Hepatocyte (in vitro differentiated cells): ENCODE data around the gene NTSR2. TPM values are rescaled to one million over a fixed set of nuclear protein-coding genes. Genes with fewer than 3 reads are reported as not detected.
A peak's percentile ranks its signal among the peaks of the same experiment; 100 is the strongest.

ENCODE experiments used
- DNase-seq: peaks from one replicate; pipeline ENCODE4 v3.0.0-alpha.2; 2016; ENCODE audit warnings: low spot score
- H2AFZ ChIP-seq: fragments of 200-600 bp; sonication (generic); 2 replicates; pipeline ENCODE4 v1.6.0; 2016; ENCODE audit warnings: antibody characterized with exemption, mild to moderate bottlenecking
- H3K27ac ChIP-seq: fragments of 200-600 bp; sonication (generic); 2 replicates; pipeline ENCODE4 v1.5.1; 2016; ENCODE audit warnings: mild to moderate bottlenecking
- H3K27me3 ChIP-seq: fragments of 200-600 bp; sonication (generic); 2 replicates; pipeline ENCODE4 v1.6.1; 2016
- H3K36me3 ChIP-seq: fragments of 200-600 bp; sonication (generic); replicated peaks from 2 replicates; pipeline ENCODE4 v1.5.1; 2016; ENCODE audit warnings: low read depth; ENCODE audit not compliant: insufficient read depth
- H3K4me1 ChIP-seq: fragments of 200-600 bp; sonication (generic); 2 replicates; pipeline ENCODE4 v1.5.1; 2016; ENCODE audit warnings: mild to moderate bottlenecking, moderate library complexity; ENCODE audit not compliant: insufficient read depth
- H3K4me2 ChIP-seq: fragments of 200-600 bp; sonication (generic); 2 replicates; pipeline ENCODE4 v1.6.0; 2016
- H3K4me3 ChIP-seq: fragments of 200-600 bp; sonication (generic); 2 replicates; pipeline ENCODE4 v1.5.1; 2016; ENCODE audit warnings: mild to moderate bottlenecking
- H3K79me2 ChIP-seq: fragments of 200-600 bp; sonication (generic); 2 replicates; pipeline ENCODE4 v1.6.0; 2017; ENCODE audit warnings: mild to moderate bottlenecking
- H3K9me2 ChIP-seq: fragments of 200-600 bp; sonication (generic); replicated peaks from 2 replicates; pipeline ENCODE4 v1.6.0; 2017; ENCODE audit warnings: mild to moderate bottlenecking; ENCODE audit not compliant: insufficient read depth
- H3K9me3 ChIP-seq: fragments of 200-600 bp; sonication (generic); 2 replicates; pipeline ENCODE4 v1.5.1; 2016; ENCODE audit warnings: low read depth, mild to moderate bottlenecking
- H4K20me1 ChIP-seq: fragments of 200-600 bp; sonication (generic); 2 replicates; pipeline ENCODE4 v1.6.0; 2016; ENCODE audit warnings: mild to moderate bottlenecking; ENCODE audit not compliant: insufficient read depth, poor library complexity, severe bottlenecking
- EZH2 ChIP-seq: fragments of 200-600 bp; sonication (generic); IDR thresholded peaks from 2 replicates; pipeline ENCODE4 v1.6.1; 2016; ENCODE audit warnings: antibody characterized with exemption, mild to moderate bottlenecking, borderline replicate concordance
- EZH2phosphoT487 ChIP-seq: fragments of 200-600 bp; sonication (generic); IDR thresholded peaks from one replicate; pipeline ENCODE4 v1.6.1; 2018; ENCODE audit warnings: antibody characterized with exemption, mild to moderate bottlenecking, low read depth, moderate library complexity; ENCODE audit not compliant: unreplicated experiment, severe bottlenecking
- WGBS: methylation state at CpG from one replicate; pipeline ENCODE4 v1.1.6; 2016; ENCODE audit warnings: low lambda C conversion rate; ENCODE audit errors: missing lambda C conversion rate; 5-methylcytosine and 5-hydroxymethylcytosine counted together
- polyA plus RNA-seq: library from polyadenylated mRNA; unstranded; fragments of >200 nt; fragmentation: Nextera tagmentation; extraction: Ambion mirVana; gene quantifications from 2 replicates; pipeline ENCODE4 v1.2.1, GENCODE V29; 2016
- total RNA-seq: library from RNA; depleted of rRNA; stranded (reverse); fragments of >200 nt; gene quantifications from 2 replicates; pipeline ENCODE4 v1.2.3, GENCODE V29; 2014
- TF ChIP-seq, protein P1 (sequence below): fragments of 200-600 bp; sonication (generic); IDR thresholded peaks from 2 replicates; pipeline ENCODE4 v1.5.1; 2016; ENCODE audit warnings: antibody characterized with exemption, mild to moderate bottlenecking; ENCODE audit not compliant: poor library complexity

NTSR2 gene
- total and polyA plus RNA-seq, 2 experiments from 2014 or later: 0.28 TPM; not detected in 1

DNA sequence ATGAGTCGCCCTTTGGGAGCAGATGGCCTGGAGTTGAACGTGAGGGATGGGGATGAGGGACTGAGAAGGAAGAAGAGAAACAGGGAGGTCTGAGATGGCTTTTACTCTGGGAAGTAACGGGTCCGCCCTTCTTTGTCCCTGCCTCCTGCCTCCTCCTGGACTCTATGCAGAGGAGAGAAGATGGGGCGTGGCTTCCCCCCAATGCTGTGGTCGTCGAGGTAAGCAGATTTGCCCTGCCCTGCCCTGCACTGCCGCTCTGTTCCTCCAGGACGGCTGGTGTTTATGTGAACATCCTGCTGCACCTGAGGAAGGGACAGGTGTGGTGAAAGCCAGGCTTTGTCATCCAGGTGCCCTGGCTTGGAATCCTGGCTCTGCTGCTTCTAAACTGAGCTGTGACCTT, 13.5 kb upstream of the NTSR2 start:
- Histone ChIP-seq H3K9me2 (no peaks in the 10 kb centered on the region), H3K79me2 (no peaks in the 10 kb centered on the region), H3K27ac (no peak overlapping the region), H4K20me1 (no peaks in the 10 kb centered on the region), H3K27me3 (peaks cover 4% of the 10 kb centered on the region), H3K9me3 (no peaks in the 10 kb centered on the region), H3K4me2 (no peak overlapping the region), H3K36me3 (no peaks in the 10 kb centered on the region), H3K4me3 (no peak overlapping the region), H3K4me1 (peaks cover 12% of the 10 kb centered on the region), H2AFZ (no peak overlapping the region)
- no peak for DNase-seq
- TF ChIP-seq EZH2phosphoT487 (no peak), EZH2 (no peak)
- TF ChIP-seq, protein P1, sequence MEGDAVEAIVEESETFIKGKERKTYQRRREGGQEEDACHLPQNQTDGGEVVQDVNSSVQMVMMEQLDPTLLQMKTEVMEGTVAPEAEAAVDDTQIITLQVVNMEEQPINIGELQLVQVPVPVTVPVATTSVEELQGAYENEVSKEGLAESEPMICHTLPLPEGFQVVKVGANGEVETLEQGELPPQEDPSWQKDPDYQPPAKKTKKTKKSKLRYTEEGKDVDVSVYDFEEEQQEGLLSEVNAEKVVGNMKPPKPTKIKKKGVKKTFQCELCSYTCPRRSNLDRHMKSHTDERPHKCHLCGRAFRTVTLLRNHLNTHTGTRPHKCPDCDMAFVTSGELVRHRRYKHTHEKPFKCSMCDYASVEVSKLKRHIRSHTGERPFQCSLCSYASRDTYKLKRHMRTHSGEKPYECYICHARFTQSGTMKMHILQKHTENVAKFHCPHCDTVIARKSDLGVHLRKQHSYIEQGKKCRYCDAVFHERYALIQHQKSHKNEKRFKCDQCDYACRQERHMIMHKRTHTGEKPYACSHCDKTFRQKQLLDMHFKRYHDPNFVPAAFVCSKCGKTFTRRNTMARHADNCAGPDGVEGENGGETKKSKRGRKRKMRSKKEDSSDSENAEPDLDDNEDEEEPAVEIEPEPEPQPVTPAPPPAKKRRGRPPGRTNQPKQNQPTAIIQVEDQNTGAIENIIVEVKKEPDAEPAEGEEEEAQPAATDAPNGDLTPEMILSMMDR: no peak
- 47% methylated on average over 9 of the region's 9 CpGs for WGBS

DNA sequence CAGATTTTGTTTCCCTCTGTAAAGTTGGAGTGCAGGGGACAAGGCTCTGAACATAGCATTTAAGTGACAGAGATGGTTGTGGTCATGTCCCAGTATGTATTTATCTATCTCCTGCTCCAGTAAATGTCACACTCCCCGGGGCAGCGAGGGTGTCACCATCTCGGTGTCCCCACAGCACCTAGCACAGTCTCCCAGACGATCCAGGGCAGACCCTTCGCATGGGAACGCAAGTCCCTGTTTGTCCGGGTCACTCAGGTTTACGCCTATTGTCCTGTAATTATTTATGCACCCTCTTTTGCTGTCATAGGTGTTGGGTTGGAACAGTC, 12.6 kb upstream of the NTSR2 start:
- H3K4me1 ChIP-seq: peaks cover 11% of the 10 kb centered on the region
- no peaks in the 10 kb centered on the region for H3K36me3 ChIP-seq
- no peak overlapping the region for H3K4me2 ChIP-seq
- H3K27me3 ChIP-seq: peaks cover 10% of the 10 kb centered on the region
- no peaks in the 10 kb centered on the region for H3K9me2 ChIP-seq
- H3K4me3 ChIP-seq: no peak overlapping the region
- no peak for DNase-seq
- TF ChIP-seq, protein P1: no peak
- TF ChIP-seq EZH2phosphoT487: no peak
- no peak for TF ChIP-seq EZH2
- H4K20me1 ChIP-seq: no peaks in the 10 kb centered on the region
- no peaks in the 10 kb centered on the region for H3K9me3 ChIP-seq
- H2AFZ ChIP-seq: no peak overlapping the region
- no peaks in the 10 kb centered on the region for H3K79me2 ChIP-seq
- H3K27ac ChIP-seq: no peak overlapping the region
- 91% methylated on average over 8 of the region's 8 CpGs for WGBS

DNA sequence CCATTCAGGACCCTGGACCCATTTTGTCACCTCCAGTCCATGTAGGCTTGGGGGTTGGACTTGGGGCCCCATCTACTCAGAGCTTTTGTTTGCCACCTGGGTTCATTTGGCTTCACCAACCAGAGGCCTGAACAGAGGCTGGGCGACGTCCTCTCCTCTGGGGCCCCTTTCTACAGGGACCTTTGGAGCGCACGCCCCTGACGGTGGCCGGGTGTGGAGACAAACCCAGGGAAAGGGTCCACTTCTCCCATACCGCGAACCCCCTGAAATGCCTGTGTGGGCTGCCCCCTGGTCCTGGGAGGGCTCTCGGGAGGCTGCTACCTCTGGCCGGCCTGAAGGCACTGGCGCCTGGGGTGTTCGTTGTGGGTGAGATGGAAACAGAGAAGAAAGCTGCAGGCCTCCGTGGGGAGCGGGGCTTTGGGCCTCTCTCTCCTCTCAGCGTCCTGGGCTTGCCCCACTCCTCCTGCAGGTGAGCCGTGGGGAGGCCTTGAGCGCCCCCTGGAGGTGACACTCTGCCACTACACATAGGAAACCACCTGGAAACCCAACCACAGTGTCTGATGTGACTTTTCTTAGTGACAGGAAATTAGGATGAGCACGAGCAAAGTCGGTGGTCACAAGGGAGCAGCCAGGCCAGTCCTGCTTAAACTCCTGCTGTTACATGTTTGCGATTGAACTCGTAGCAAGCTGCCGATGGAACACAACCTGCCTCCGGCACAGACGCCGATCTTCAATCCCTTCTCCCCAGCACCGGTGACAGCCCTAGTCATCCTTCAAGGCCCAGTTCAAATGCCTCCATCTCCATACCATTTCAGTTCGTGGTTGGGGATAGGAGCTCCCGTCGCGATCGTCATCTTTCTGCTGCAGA, 12.0 kb upstream of the NTSR2 start:
- TF ChIP-seq, protein P1: peak; percentile 79
- no peak for TF ChIP-seq EZH2phosphoT487
- Histone ChIP-seq H3K4me2 (no peak overlapping the region), H3K79me2 (no peaks in the 10 kb centered on the region), H3K4me3 (no peak overlapping the region), H3K27ac (no peak overlapping the region), H4K20me1 (no peaks in the 10 kb centered on the region), H3K9me2 (no peaks in the 10 kb centered on the region), H3K4me1 (peaks cover 11% of the 10 kb centered on the region), H2AFZ (no peak overlapping the region), H3K9me3 (no peaks in the 10 kb centered on the region), H3K36me3 (no peaks in the 10 kb centered on the region), H3K27me3 (peaks cover 14% of the 10 kb centered on the region)
- WGBS: 65% methylated on average over 30 of the region's 31 CpGs
- DNase-seq: peak; percentile 62
